DLD1 (cell line): ENCODE data around the gene PCDHB12.

Experiments used
- in situ Hi-C: cut with HindIII; loops from 2 replicates; pipeline ENCODE4 v1.10.0; 2017; ENCODE audit warnings: low sequenced_read_pairs

PCDHB12 gene

GRCh38 chr5:141260458-141261237 is 52.1 kb downstream of the PCDHB12 start:
- in situ Hi-C loops: loop anchor here (5.0 kb wide), 1 partner anchor 42 kb away; the partner anchor contains the start of gene SLC25A2

GRCh38 chr5:141261238-141261546 is 52.7 kb downstream of the PCDHB12 start:
- in situ Hi-C loops: loop anchor here (5.0 kb wide), 1 partner anchor 41 kb away; the partner anchor contains the start of gene SLC25A2
